ENCODE data around the gene USP35.

- TF ChIP-seq CTCF (IDR thresholded peaks at IDR 0.05; ENCODE audit: low read length) (no peak), EZH2 (IDR thresholded peaks at IDR 0.05; ENCODE audit: borderline replicate concordance, low read length) (no peak)
Measured at GRCh38 chr11:78188286-78189173, at the start of gene USP35, which contains the start of gene KCTD21.
